HG03280 (cell line): ENCODE data around the gene AGO3.
"Not testable (repeated sequence)": the region's sequence is repeated elsewhere in the genome, so short reads cannot be mapped to it uniquely, and the experiment has no call there.

Source experiments
- ATAC-seq: cut with Tn5 transposase; IDR thresholded peaks from one replicate; pipeline ENCODE4 v1.9.1; 2021; ENCODE audit warnings: mild to moderate bottlenecking, moderate library complexity; ENCODE audit not compliant: unreplicated experiment

AGO3 gene

GRCh38 chr1:35930593-35931445 is at the start of gene AGO3:
Gene AGO3, plus strand, starts transcription at chr1:35931105. Its CDS starts 322 bp downstream, at chr1:35931427.
- ATAC-seq: peak; percentile 84

- ATAC-seq: no peak
Measured at GRCh38 chr1:35881850-35882273, 49.0 kb upstream of the AGO3 start.

GRCh38 chr1:35882586-35882944 is 48.3 kb upstream of the AGO3 start:
- no peak for ATAC-seq

- ATAC-seq: peak; percentile 91
Measured at GRCh38 chr1:35882945-35883634, 47.8 kb upstream of the AGO3 start, which contains the start of gene AGO1. Gene AGO1, plus strand, starts transcription at chr1:35883209. Its CDS starts 213 bp downstream, at chr1:35883422.

- peak; percentile 13 for ATAC-seq
Measured at GRCh38 chr1:35883635-35884101, 47.2 kb upstream of the AGO3 start.

- no peak for ATAC-seq
Measured at GRCh38 chr1:35884934-35885333, 46.0 kb upstream of the AGO3 start.

- ATAC-seq: no peak
Measured at GRCh38 chr1:35885961-35886558, 44.8 kb upstream of the AGO3 start.

- ATAC-seq: no peak
Measured at GRCh38 chr1:35886577-35887431, 44.1 kb upstream of the AGO3 start.

- ATAC-seq: no peak
Measured at GRCh38 chr1:35887508-35887907, 43.4 kb upstream of the AGO3 start.

GRCh38 chr1:35888255-35888654 is 42.6 kb upstream of the AGO3 start:
- no peak for ATAC-seq

- ATAC-seq: not testable (repeated sequence)
Measured at GRCh38 chr1:35888981-35889380, 41.9 kb upstream of the AGO3 start.

GRCh38 chr1:35893051-35893879 is 37.6 kb upstream of the AGO3 start:
- no peak for ATAC-seq

- no peak for ATAC-seq
Measured at GRCh38 chr1:35894183-35894582, 36.7 kb upstream of the AGO3 start.

- no peak for ATAC-seq
Measured at GRCh38 chr1:35894656-35895055, 36.2 kb upstream of the AGO3 start.

GRCh38 chr1:35899941-35900340 is 31.0 kb upstream of the AGO3 start:
- ATAC-seq: no peak

- ATAC-seq: no peak
Measured at GRCh38 chr1:35901235-35901634, 29.7 kb upstream of the AGO3 start.

- ATAC-seq: no peak
Measured at GRCh38 chr1:35902671-35903070, 28.2 kb upstream of the AGO3 start.

GRCh38 chr1:35914717-35915116 is 16.2 kb upstream of the AGO3 start:
- ATAC-seq: no peak

GRCh38 chr1:35915693-35916092 is 15.2 kb upstream of the AGO3 start:
- ATAC-seq: no peak

- ATAC-seq: no peak
Measured at GRCh38 chr1:35923791-35924221, 7.1 kb upstream of the AGO3 start.
